Measurements from ENCODE around the gene C11orf21.

Gene C11orf21

GRCh38 chr11:2276280-2277007, 25.3 kb downstream of the C11orf21 start:
- H3K9me3 Mint-ChIP-seq, result peaks cover 9 to 11% of the 10 kb centered on the region in 2 donors
- H3K27ac Mint-ChIP-seq, result peak overlapping the region in 1 of 2 donors; percentile 56
- no peak overlapping the region for H3K4me3 Mint-ChIP-seq
- no peaks in the 10 kb centered on the region for H3K4me1 Mint-ChIP-seq
- DNase-seq (no peak), ATAC-seq (no peak)
- H3K27me3 Mint-ChIP-seq, result peaks cover 36% of the 10 kb centered on the region

- Mint-ChIP-seq H3K9me3 (peaks cover 8 to 9% of the 10 kb centered on the region in 2 donors), H3K4me3 (no peak overlapping the region), H3K27me3 (peaks cover 44% of the 10 kb centered on the region), H3K4me1 (peaks cover 3% of the 10 kb centered on the region), H3K27ac (peak overlapping the region in 1 of 2 donors; percentile 20)
- ATAC-seq, result no peak
- DNase-seq, result peak in 1 of 2 donors; percentile 6
Observed at GRCh38 chr11:2275334-2276279, 26.1 kb downstream of the C11orf21 start.

GRCh38 chr11:2273771-2274170, 27.9 kb downstream of the C11orf21 start:
- no peak for DNase-seq
- Mint-ChIP-seq H3K27ac (no peak overlapping the region), H3K4me3 (no peak overlapping the region), H3K9me3 (no peaks in the 10 kb centered on the region), H3K27me3 (peaks cover 50% of the 10 kb centered on the region), H3K4me1 (peaks cover 6% of the 10 kb centered on the region)
- no peak for ATAC-seq

GRCh38 chr11:2273311-2273710, 28.4 kb downstream of the C11orf21 start:
- peaks cover 10% of the 10 kb centered on the region for H3K4me1 Mint-ChIP-seq
- DNase-seq, result no peak
- no peak overlapping the region for H3K27ac Mint-ChIP-seq
- no peak overlapping the region for H3K4me3 Mint-ChIP-seq
- H3K9me3 Mint-ChIP-seq, result no peaks in the 10 kb centered on the region
- peaks cover 55% of the 10 kb centered on the region for H3K27me3 Mint-ChIP-seq
- ATAC-seq, result no peak

GRCh38 chr11:2272946-2273280, 28.8 kb downstream of the C11orf21 start:
- DNase-seq, result no peak
- peaks cover 59% of the 10 kb centered on the region for H3K27me3 Mint-ChIP-seq
- ATAC-seq, result no peak
- no peak overlapping the region for H3K27ac Mint-ChIP-seq
- H3K4me1 Mint-ChIP-seq, result peaks cover 14% of the 10 kb centered on the region
- no peak overlapping the region for H3K4me3 Mint-ChIP-seq
- H3K9me3 Mint-ChIP-seq, result no peaks in the 10 kb centered on the region

GRCh38 chr11:2272228-2272945, 29.3 kb downstream of the C11orf21 start:
- H3K4me1 Mint-ChIP-seq, result peaks cover 19% of the 10 kb centered on the region
- no peak for DNase-seq
- H3K9me3 Mint-ChIP-seq, result no peaks in the 10 kb centered on the region
- H3K4me3 Mint-ChIP-seq, result no peak overlapping the region
- ATAC-seq, result no peak
- H3K27ac Mint-ChIP-seq, result no peak overlapping the region
- peaks cover 58% of the 10 kb centered on the region for H3K27me3 Mint-ChIP-seq

GRCh38 chr11:2271327-2272227, 30.1 kb downstream of the C11orf21 start:
- ATAC-seq (no peak), DNase-seq (peak in 1 of 2 donors; percentile 7)
- peaks cover 26% of the 10 kb centered on the region for H3K4me1 Mint-ChIP-seq
- peaks cover 57% of the 10 kb centered on the region for H3K27me3 Mint-ChIP-seq
- peak overlapping the region; percentile 32 to 68 for H3K4me3 Mint-ChIP-seq
- H3K9me3 Mint-ChIP-seq, result no peaks in the 10 kb centered on the region
- no peak overlapping the region for H3K27ac Mint-ChIP-seq

GRCh38 chr11:2271077-2271326, 30.7 kb downstream of the C11orf21 start:
- H3K9me3 Mint-ChIP-seq, result no peaks in the 10 kb centered on the region
- no peak overlapping the region for H3K4me3 Mint-ChIP-seq
- H3K4me1 Mint-ChIP-seq, result peaks cover 32% of the 10 kb centered on the region
- peaks cover 57% of the 10 kb centered on the region for H3K27me3 Mint-ChIP-seq
- H3K27ac Mint-ChIP-seq, result no peak overlapping the region
- ATAC-seq (no peak), DNase-seq (no peak)

- peaks cover 57% of the 10 kb centered on the region for H3K27me3 Mint-ChIP-seq
- no peak for DNase-seq
- peaks cover 37% of the 10 kb centered on the region for H3K4me1 Mint-ChIP-seq
- no peak for ATAC-seq
- no peaks in the 10 kb centered on the region for H3K9me3 Mint-ChIP-seq
- no peak within 1 kb of the TSS for H3K27ac Mint-ChIP-seq
- peak within 1 kb of the TSS; percentile 72 to 74 for H3K4me3 Mint-ChIP-seq
Observed at GRCh38 chr11:2270322-2271076, 31.2 kb downstream of the C11orf21 start, which contains the start of gene ASCL2. TSS of gene ASCL2 (minus strand) at chr11:2270588. CDS start at chr11:2270332, 256 bp downstream.

GRCh38 chr11:2269601-2270321, 32.0 kb downstream of the C11orf21 start:
- Mint-ChIP-seq H3K4me3 (peak overlapping the region; percentile 64 to 74), H3K9me3 (no peaks in the 10 kb centered on the region), H3K27me3 (peaks cover 57% of the 10 kb centered on the region), H3K27ac (no peak overlapping the region), H3K4me1 (peaks cover 41% of the 10 kb centered on the region)
- peak; percentile 44 to 54 for DNase-seq
- peak; percentile 55 for ATAC-seq

- Mint-ChIP-seq H3K9me3 (no peaks in the 10 kb centered on the region), H3K27me3 (peaks cover 52% of the 10 kb centered on the region), H3K27ac (no peak overlapping the region), H3K4me1 (peaks cover 41% of the 10 kb centered on the region), H3K4me3 (peak overlapping the region; percentile 64 to 74)
- DNase-seq, result peak; percentile 60 to 80
- ATAC-seq, result peak; percentile 73
Observed at GRCh38 chr11:2268729-2269600, 32.8 kb downstream of the C11orf21 start.

GRCh38 chr11:2267851-2268728, 33.6 kb downstream of the C11orf21 start:
- H3K4me3 Mint-ChIP-seq, result peak overlapping the region; percentile 44 to 49
- no peak overlapping the region for H3K27ac Mint-ChIP-seq
- peaks cover 43% of the 10 kb centered on the region for H3K27me3 Mint-ChIP-seq
- H3K4me1 Mint-ChIP-seq, result peaks cover 41% of the 10 kb centered on the region
- DNase-seq (no peak), ATAC-seq (no peak)
- H3K9me3 Mint-ChIP-seq, result no peaks in the 10 kb centered on the region

Measured in stimulated activated naive CD8-positive, alpha-beta T cell treated with anti-CD3 and anti-CD28 coated beads, Interleukin-15, amount 100 ng/mL, for 72 hours (primary cell).